Endothelial cell of umbilical vein (primary cell): Measurements from ENCODE around the gene ANKMY2.

Experiments used
- EZH2 ChIP-seq: IDR thresholded peaks from 2 replicates; pipeline ENCODE4 v1.6.1; 2012; ENCODE audit warnings: borderline replicate concordance, low read depth, mild to moderate bottlenecking, moderate library complexity, low read length, inconsistent platforms; ENCODE audit not compliant: severe bottlenecking
- TF ChIP-seq, protein P1 (sequence below), 2 donors: IDR thresholded peaks; 1 replicate in 1 of 2; 2 replicates in 1 of 2; pipeline ENCODE4 v1.5.1; 2011; ENCODE audit warnings: low read length in 2 of 2, mild to moderate bottlenecking in 2 of 2, moderate library complexity in 2 of 2, control low read depth in 1 of 2, inconsistent platforms in 1 of 2, low read depth in 1 of 2; ENCODE audit not compliant: insufficient read depth in 1 of 2; ENCODE audit errors: extremely low read depth in 1 of 2

DNA sequence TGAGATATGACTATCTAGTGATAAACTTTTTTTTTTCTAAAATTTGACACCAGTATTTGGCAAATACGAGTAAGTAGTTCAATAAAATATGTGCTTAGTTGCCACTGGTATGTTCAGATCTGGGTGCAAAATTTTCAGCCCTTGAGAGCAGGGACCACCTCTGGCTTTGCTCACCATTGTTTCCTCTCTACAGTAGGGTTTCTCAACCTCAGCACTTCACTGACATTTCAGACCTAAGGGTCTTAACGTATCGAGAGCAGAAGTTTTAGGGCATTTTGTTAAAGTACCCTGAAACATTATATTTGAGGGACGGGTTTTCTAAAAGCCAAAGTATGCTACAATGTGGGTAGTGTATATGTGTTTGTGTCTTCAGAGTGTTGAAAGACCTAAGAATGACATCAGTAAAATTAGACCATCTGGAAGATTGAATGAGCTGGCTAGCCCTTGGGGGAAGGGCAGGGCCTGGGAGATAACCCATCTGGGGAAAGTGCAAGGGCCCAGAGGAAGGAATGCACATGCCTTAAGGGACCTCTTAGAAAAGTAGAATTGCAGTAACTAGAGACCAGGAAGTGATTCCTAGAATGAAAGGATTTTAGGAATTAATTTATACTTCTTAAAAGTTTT is 12.2 kb upstream of the ANKMY2 start:
- TF ChIP-seq, protein P1, sequence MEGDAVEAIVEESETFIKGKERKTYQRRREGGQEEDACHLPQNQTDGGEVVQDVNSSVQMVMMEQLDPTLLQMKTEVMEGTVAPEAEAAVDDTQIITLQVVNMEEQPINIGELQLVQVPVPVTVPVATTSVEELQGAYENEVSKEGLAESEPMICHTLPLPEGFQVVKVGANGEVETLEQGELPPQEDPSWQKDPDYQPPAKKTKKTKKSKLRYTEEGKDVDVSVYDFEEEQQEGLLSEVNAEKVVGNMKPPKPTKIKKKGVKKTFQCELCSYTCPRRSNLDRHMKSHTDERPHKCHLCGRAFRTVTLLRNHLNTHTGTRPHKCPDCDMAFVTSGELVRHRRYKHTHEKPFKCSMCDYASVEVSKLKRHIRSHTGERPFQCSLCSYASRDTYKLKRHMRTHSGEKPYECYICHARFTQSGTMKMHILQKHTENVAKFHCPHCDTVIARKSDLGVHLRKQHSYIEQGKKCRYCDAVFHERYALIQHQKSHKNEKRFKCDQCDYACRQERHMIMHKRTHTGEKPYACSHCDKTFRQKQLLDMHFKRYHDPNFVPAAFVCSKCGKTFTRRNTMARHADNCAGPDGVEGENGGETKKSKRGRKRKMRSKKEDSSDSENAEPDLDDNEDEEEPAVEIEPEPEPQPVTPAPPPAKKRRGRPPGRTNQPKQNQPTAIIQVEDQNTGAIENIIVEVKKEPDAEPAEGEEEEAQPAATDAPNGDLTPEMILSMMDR (IDR thresholded peaks at IDR 0.05; ENCODE audit: extremely low read depth in 1 of 2, insufficient read depth in 1 of 2, low read depth in 1 of 2, low read length in 2 of 2): no peak
- TF ChIP-seq EZH2: no peak
